HAP-1 (cell line): ENCODE results near the gene AFM.

Experiments used
- DNase-seq, 2 experiments: peaks; one replicate each; pipeline ENCODE4 v3.0.0-alpha.2; 2016 to 2020; ENCODE audit warnings: low spot score in 2 of 2
- H3K27me3 ChIP-seq: fragments of 250-450 bp; sonication (Bioruptor Pico); 2 replicates; pipeline ENCODE4 v1.5.1; 2020; ENCODE audit warnings: low read depth, mild to moderate bottlenecking, moderate library complexity
- H3K36me3 ChIP-seq: fragments of 250-450 bp; sonication (Bioruptor Pico); replicated peaks from 2 replicates; pipeline ENCODE4 v1.5.1; 2020; ENCODE audit warnings: mild to moderate bottlenecking
- H3K4me1 ChIP-seq: fragments of 250-450 bp; sonication (Bioruptor Pico); 2 replicates; pipeline ENCODE4 v1.5.1; 2020; ENCODE audit warnings: mild to moderate bottlenecking
- H3K4me3 ChIP-seq: fragments of 250-450 bp; sonication (Bioruptor Pico); 2 replicates; pipeline ENCODE4 v1.5.1; 2020; ENCODE audit warnings: mild to moderate bottlenecking, moderate library complexity
- H3K9me3 ChIP-seq: fragments of 250-450 bp; sonication (Bioruptor Pico); 2 replicates; pipeline ENCODE4 v1.5.1; 2020; ENCODE audit warnings: mild to moderate bottlenecking, moderate library complexity
- in situ Hi-C: fragments of 300-500 bp; cut with MboI; formaldehyde crosslinking; loops from 3 replicates; pipeline ENCODE4 v1.14.3; 2020; ENCODE audit warnings: low sequenced_read_pairs, inconsistent platforms, mixed read lengths

The AFM gene

DNA sequence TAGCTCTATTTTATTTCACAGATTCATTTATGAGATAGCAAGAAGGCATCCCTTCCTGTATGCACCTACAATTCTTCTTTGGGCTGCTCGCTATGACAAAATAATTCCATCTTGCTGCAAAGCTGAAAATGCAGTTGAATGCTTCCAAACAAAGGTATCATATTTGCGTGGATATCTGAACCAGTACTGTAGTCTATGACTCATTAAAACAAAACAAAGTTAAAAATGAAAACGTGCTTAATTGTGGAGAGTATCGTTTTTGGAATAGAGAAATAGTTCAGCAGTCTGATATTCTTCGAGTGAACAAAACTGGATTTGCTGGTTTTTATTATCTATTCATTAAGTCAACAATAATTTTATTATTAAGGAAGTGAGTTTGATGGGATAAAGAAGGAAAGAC, 39.3 kb upstream of the AFM start:
- H3K36me3 ChIP-seq, result no peaks in the 10 kb centered on the region
- no peak overlapping the region for H3K4me3 ChIP-seq
- no peaks in the 10 kb centered on the region for H3K9me3 ChIP-seq
- no peak for DNase-seq
- in situ Hi-C loops, result loop anchor here (10.0 to 25.0 kb wide), 2 partner anchors 97 to 220 kb away; no protein-coding TSS in a partner anchor
- H3K4me1 ChIP-seq, result peaks cover 6% of the 10 kb centered on the region
- H3K27me3 ChIP-seq, result no peaks in the 10 kb centered on the region

DNA sequence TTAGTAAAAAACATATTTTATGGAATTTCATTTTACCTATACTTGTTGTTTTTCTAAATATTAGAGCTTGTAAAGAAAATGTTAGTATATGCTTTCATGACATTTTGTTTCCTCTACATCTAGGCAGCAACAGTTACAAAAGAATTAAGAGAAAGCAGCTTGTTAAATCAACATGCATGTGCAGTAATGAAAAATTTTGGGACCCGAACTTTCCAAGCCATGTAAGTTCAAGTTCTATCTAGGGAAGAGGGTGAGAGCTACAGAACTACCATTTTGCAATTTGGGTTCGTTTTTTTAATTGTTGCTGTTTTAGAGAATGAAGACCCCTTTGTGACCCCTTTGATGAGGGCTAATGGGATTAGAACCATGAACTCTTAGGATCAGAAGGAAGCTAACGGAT, 38.3 kb upstream of the AFM start:
- H3K4me3 ChIP-seq, result no peak overlapping the region
- in situ Hi-C loops, result loop anchor here (10.0 to 25.0 kb wide), 2 partner anchors 98 to 219 kb away; no protein-coding TSS in a partner anchor

DNA sequence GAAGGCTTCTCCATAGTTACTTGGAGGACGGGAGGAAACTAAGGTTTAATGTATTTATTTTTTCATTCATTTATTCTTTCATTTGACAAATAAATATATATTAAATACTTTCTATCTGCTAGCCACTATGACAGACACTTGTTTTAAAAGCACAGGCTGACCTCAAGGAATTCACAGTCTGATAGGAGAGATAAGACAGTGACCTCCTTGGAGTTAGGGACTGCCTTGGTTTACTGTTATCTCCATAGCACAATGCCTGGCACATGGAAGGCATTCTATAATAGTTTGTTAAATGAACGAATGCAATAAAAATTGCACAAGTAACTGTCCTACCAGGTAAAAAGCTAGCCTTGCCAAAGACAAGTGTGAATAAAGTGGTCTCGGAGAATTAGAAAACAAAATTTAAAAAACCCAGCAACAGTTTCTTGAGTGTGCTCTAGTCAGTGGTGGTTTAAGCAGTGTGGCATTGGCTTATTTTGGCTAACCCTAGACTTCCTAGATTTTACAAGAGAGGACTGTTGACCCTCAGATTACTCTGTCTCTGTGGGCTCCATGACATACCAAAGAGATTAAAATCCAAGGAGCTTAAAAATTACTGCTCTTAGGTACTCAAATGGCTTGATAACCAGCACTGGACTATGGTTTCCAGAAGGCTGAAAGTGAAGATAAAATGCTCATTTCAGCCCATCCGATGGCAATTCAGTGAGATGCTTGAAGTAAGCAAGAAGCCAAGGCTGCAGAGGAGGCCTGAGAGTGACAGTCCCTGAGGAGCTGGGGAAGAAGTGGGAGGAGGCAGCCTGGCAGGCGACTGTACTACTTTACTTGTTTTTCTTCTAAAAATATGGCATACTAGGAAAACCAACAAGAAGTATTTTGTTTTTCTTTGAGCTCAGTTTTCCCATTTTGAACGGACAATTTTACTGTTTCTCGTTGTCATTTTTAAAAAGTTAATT, 35.9 kb upstream of the AFM start:
- Histone ChIP-seq H3K27me3 (no peaks in the 10 kb centered on the region), H3K9me3 (no peaks in the 10 kb centered on the region), H3K4me3 (no peak overlapping the region), H3K36me3 (no peaks in the 10 kb centered on the region), H3K4me1 (no peaks in the 10 kb centered on the region)
- in situ Hi-C loops, result loop anchor here (10.0 to 25.0 kb wide), 2 partner anchors 101 to 217 kb away; no protein-coding TSS in a partner anchor
- no peak for DNase-seq

More for the DNA sequence above, 38.3 kb upstream of the AFM start:
- Histone ChIP-seq H3K9me3 (no peaks in the 10 kb centered on the region), H3K27me3 (no peaks in the 10 kb centered on the region), H3K4me1 (peaks cover 2% of the 10 kb centered on the region), H3K36me3 (no peaks in the 10 kb centered on the region)
- no peak for DNase-seq

DNA sequence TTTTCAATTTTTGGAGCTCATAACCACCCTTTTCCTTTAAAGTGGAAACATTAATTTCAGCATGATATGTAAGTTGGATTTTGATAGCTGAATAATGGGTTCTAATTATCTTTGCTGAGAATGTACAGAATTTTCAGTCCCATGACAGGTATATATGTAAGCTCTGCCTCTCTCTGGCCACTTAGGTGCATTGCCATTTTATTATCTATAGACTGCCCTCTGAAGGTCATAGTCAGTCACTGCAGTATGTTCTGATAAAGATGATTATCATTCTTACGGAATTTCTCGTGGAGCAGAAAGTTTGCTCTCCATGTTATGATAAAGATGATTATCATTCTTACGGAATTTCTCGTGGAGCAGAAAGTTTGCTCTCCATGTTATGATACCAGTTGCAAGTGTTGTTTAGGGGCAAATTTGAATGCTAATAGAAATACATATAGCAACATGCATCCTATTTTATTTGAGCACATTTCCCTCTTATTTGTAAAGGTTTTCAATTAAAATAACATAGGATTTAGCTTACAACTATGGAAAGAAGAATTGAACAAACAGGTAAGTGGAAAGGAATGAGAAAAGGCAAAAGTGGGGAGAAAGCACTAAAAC, 35.1 kb upstream of the AFM start:
- H3K4me3 ChIP-seq, result no peak overlapping the region
- H3K36me3 ChIP-seq, result no peaks in the 10 kb centered on the region
- H3K4me1 ChIP-seq, result no peaks in the 10 kb centered on the region
- peak; percentile 40 to 82 for DNase-seq
- no peaks in the 10 kb centered on the region for H3K27me3 ChIP-seq
- in situ Hi-C loops, result loop anchor here (10.0 to 25.0 kb wide), 2 partner anchors 102 to 216 kb away; no protein-coding TSS in a partner anchor
- H3K9me3 ChIP-seq, result no peaks in the 10 kb centered on the region

DNA sequence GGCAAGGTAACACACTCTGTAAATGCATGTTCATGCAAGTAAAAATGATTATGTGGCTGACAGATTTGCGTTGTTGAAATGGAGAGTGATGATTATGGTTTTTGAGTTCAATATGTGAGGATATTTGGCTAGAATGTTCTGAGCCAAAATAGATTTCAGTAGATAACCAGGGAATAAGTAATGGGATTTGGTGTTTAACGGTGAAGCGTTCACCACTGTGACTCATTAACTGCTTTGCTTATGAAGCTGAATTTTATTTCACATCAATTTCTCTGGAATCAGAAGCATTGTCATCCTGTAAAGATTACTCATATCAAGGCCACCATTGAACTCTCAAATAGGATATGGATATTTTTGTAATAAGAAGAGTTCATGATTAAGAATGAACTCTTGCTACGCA, 33.9 kb upstream of the AFM start:
- H3K27me3 ChIP-seq, result no peaks in the 10 kb centered on the region
- H3K4me1 ChIP-seq, result peaks cover 4% of the 10 kb centered on the region
- H3K36me3 ChIP-seq, result no peaks in the 10 kb centered on the region
- DNase-seq, result no peak
- no peaks in the 10 kb centered on the region for H3K9me3 ChIP-seq
- in situ Hi-C loops, result loop anchor here (10.0 to 25.0 kb wide), 2 partner anchors 103 to 215 kb away; no protein-coding TSS in a partner anchor
- no peak overlapping the region for H3K4me3 ChIP-seq

DNA sequence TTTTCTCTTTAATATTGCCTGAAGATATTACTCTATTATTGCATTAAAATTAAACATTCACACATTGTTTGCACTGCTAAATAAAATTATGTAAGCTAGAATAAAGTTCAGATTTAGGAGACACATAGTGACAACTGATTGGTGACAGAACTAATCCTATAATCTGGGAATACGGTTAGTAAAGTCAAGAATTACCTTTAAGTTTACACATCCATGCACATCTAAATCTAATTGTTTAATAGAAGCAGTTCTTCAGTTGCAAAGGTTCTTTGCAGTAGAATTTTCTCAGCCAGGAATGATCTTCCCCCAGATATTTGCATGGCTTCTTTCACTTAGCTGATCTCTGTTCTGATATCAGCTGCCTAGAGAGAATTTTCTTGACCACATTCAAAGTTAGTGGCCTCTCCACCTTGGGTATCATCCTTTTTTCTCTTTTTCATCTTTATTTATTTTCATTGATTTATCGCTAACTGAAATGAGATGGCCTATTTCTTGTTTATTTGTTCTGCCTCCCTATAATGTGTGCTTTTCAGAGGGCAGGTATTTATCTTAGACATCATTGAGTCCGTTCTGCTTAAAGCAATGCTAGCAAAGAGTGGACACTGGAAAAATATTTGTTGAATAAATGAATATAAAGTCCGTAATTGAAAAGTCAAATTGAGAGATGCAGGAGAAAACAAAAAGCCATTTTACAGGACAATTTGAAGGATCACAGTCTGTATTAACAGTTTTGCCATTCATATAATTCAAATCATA, 32.9 kb upstream of the AFM start:
- no peaks in the 10 kb centered on the region for H3K36me3 ChIP-seq
- H3K27me3 ChIP-seq, result no peaks in the 10 kb centered on the region
- peaks cover 11% of the 10 kb centered on the region for H3K4me1 ChIP-seq
- no peak for DNase-seq
- in situ Hi-C loops, result loop anchor here (10.0 to 25.0 kb wide), 2 partner anchors 104 to 214 kb away; no protein-coding TSS in a partner anchor
- H3K4me3 ChIP-seq, result no peak overlapping the region
- no peaks in the 10 kb centered on the region for H3K9me3 ChIP-seq

DNA sequence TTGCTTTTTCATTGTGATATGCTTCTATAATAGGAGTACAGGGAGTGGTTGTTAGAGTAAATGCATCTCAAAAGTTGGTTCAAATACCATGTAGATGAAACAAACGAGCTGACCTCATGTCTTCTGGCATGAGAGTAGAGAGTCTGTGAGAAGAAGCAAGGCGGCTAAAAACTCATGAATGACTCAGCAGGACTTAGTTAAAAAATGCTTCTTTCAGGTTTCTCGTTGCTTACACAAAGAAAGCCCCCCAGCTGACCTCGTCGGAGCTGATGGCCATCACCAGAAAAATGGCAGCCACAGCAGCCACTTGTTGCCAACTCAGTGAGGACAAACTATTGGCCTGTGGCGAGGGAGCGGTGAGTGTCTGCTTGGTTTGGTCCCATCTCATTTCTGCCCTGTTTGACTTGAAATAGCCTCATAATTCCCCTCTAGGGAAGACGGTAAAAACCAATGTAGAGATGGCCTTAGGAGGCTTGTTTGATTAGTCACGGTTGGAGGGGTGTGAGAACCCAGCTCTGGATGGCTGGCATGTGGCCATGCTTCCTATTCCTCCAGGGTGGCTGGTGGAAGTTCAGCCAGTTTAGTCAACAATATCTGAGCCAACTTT, 31.0 kb upstream of the AFM start:
- in situ Hi-C loops, result no loop called here
- no peaks in the 10 kb centered on the region for H3K36me3 ChIP-seq
- no peaks in the 10 kb centered on the region for H3K27me3 ChIP-seq
- no peak overlapping the region for H3K4me3 ChIP-seq
- H3K4me1 ChIP-seq, result peaks cover 11% of the 10 kb centered on the region
- no peaks in the 10 kb centered on the region for H3K9me3 ChIP-seq
- no peak for DNase-seq

DNA sequence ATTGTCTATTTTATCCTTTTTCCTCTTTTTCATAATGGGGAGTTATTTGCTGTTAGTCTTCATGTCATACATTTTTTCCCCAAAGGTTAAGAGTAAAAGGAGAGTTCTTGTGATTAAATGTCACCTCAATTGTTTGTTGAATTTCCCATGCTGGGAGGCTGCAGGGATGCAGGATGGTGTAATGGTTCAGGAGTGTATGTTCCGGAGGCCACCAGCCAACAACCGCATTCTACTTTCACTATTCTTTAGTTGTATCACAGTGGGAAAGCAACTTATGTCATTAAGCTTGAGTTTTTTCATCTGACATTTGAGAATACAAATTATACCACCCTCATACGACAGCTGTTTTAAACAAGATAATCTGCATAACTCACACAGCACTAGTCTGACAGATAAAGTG, 30.1 kb upstream of the AFM start:
- in situ Hi-C loops, result no loop called here
- no peak for DNase-seq
- peaks cover 11% of the 10 kb centered on the region for H3K4me1 ChIP-seq
- no peaks in the 10 kb centered on the region for H3K36me3 ChIP-seq
- no peaks in the 10 kb centered on the region for H3K9me3 ChIP-seq
- no peak overlapping the region for H3K4me3 ChIP-seq
- H3K27me3 ChIP-seq, result no peaks in the 10 kb centered on the region

DNA sequence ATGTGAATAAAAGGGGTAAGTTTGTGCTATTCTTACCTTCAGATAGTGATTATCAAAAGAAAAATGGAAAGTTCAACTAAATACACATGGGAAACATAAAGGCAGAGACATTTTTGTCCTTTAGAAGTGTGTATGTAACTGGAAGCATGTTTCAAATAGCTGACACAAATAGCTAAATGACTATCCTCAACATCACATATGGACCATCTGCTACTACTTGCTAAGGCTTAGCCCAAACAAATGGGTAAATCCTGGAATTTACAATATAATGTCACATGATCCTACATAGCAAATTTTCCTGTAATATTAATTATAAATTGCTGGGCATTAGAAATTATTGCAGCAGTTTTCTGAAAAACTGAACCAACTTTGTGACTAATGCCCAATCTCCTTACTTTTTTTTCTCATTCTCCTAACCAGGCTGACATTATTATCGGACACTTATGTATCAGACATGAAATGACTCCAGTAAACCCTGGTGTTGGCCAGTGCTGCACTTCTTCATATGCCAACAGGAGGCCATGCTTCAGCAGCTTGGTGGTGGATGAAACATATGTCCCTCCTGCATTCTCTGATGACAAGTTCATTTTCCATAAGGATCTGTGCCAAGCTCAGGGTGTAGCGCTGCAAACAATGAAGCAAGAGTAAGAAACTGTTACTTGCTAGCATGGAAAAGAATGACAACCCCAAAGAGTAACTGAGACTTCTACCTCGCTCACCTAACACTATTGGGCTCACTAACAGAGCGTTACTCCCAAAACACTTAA, 29.4 kb upstream of the AFM start:
- in situ Hi-C loops, result no loop called here
- H3K9me3 ChIP-seq, result no peaks in the 10 kb centered on the region
- no peaks in the 10 kb centered on the region for H3K36me3 ChIP-seq
- DNase-seq, result no peak
- H3K4me3 ChIP-seq, result no peak overlapping the region
- H3K27me3 ChIP-seq, result no peaks in the 10 kb centered on the region
- peaks cover 11% of the 10 kb centered on the region for H3K4me1 ChIP-seq

DNA sequence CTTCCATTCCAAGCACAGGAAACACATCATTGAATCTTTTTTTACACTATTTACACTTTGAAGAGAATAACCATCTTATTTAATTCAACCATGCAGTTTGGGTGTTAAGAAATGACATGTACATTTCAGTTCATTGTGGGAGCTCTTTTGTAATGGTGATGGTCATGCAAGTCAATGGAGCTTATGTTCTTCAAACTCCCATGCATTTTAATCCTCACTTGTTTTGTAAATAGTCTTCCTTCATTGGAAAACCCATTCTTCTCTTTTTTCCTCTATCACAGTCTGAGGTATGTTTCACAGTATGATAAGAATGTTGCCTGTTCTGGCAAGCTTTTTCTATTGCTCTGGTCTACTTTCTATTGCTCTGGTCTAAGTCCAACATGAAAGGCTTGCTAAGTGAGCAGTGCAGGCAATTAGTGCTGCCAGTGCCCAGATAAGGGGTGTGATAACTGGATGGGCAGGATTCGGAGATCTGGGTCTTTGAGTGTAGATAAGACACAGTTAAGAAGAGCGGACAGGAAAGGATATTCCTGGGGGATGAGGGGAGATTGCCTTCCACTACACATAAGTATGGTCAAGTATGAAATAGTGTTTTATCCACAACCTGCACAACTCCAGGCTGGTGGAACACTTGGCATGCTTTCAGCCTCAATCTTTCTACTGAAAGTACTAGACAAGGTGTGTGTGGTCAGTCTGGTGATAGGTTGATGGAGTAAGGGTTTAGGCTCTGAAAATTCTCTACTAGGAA, 28.4 kb upstream of the AFM start:
- H3K9me3 ChIP-seq, result no peaks in the 10 kb centered on the region
- H3K27me3 ChIP-seq, result no peaks in the 10 kb centered on the region
- in situ Hi-C loops, result no loop called here
- H3K4me3 ChIP-seq, result no peak overlapping the region
- H3K4me1 ChIP-seq, result peaks cover 11% of the 10 kb centered on the region
- no peaks in the 10 kb centered on the region for H3K36me3 ChIP-seq
- peak; percentile 38 to 94 for DNase-seq

DNA sequence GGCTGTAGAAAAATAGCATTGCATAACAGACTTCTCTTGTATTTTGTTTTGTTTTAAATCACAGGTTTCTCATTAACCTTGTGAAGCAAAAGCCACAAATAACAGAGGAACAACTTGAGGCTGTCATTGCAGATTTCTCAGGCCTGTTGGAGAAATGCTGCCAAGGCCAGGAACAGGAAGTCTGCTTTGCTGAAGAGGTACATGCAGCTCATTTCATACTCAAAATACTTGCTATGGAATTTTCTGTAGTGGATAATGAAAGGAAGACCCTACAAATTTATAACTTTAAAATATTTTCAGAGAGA, 27.9 kb upstream of the AFM start:
- in situ Hi-C loops, result no loop called here
- peaks cover 11% of the 10 kb centered on the region for H3K4me1 ChIP-seq
- DNase-seq, result no peak

DNA sequence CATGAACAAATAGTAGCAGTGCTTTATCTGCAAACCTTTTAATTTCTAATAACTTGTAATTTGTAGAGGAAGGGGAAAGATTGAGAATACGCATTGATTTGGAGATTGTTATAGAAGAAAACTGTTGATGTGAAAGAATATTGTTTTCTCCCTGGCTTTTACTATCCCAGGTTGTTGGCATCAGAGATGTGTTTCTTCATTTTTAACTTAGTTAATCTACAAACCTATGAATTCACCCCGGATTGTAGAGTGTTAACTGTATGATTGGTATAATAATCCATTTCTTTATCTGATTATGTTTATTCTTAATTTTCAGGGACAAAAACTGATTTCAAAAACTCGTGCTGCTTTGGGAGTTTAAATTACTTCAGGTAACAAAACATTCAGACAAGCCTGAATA, 26.6 kb upstream of the AFM start:
- H3K4me3 ChIP-seq, result no peak overlapping the region
- H3K27me3 ChIP-seq, result no peaks in the 10 kb centered on the region
- H3K36me3 ChIP-seq, result no peaks in the 10 kb centered on the region
- H3K9me3 ChIP-seq, result no peaks in the 10 kb centered on the region
- peaks cover 11% of the 10 kb centered on the region for H3K4me1 ChIP-seq
- no peak for DNase-seq
- in situ Hi-C loops, result no loop called here

More for the DNA sequence above, 27.9 kb upstream of the AFM start:
- no peaks in the 10 kb centered on the region for H3K27me3 ChIP-seq
- no peaks in the 10 kb centered on the region for H3K36me3 ChIP-seq
- H3K4me3 ChIP-seq, result no peak overlapping the region
- no peaks in the 10 kb centered on the region for H3K9me3 ChIP-seq
